ENCODE data around the gene ACVR1C.

Gene ACVR1C

DNA sequence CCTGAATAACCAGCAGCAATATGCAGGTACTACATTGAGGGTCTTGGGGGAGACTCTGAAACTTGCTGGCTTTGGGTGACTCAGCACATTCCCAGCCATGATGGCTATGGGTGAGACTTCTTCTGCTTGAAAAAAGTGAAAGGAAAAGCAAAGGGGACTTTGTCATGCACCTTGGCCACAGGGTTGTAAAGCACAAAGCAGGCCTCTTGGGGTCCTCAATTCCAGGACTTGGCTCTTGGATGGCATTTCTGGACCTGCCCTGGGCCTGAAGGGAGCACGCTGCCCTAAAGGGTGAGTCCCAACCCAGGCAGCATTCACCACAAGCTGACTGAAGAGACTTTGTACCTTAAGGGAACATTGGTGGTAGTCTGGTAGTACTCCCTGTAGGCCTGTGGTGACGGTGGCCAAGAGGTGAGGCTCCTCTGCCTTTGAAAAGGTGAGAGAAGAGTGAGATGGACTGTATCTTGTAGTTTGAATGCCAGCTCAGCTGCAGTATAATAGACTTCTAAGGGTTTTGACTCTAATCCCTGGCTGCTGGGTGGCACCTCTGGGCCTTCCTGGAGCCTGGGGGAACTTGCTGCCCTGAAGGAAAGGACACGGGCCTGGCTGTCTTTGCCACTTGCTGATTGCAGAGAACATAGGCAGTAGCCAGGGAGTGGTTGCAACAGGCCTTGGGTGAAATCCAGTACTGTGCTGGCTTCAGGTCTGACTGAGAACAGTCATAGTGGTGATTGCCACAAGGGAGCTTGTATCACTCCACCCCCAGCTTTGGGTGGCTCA, 148.3 kb downstream of the ACVR1C start:
- ATAC-seq = no peak
- TF ChIP-seq ZNF565 (CRISPR knock-in tag; conservative IDR thresholded peaks at IDR 0.05; ENCODE audit: low read depth) (no peak), PATZ1 (CRISPR knock-in tag; IDR thresholded peaks at IDR 0.05; ENCODE audit: borderline replicate concordance) (no peak), ISL1 (CRISPR knock-in tag; IDR thresholded peaks at IDR 0.05) (no peak), ZNF8 (CRISPR knock-in tag; IDR thresholded peaks at IDR 0.05) (no peak), SNAI2 (CRISPR knock-in tag; IDR thresholded peaks at IDR 0.05) (no peak), OSR1 (CRISPR knock-in tag; IDR thresholded peaks at IDR 0.05) (no peak), ZNF70 (CRISPR knock-in tag; IDR thresholded peaks at IDR 0.05) (no peak)
- TF ChIP-seq, protein P1, sequence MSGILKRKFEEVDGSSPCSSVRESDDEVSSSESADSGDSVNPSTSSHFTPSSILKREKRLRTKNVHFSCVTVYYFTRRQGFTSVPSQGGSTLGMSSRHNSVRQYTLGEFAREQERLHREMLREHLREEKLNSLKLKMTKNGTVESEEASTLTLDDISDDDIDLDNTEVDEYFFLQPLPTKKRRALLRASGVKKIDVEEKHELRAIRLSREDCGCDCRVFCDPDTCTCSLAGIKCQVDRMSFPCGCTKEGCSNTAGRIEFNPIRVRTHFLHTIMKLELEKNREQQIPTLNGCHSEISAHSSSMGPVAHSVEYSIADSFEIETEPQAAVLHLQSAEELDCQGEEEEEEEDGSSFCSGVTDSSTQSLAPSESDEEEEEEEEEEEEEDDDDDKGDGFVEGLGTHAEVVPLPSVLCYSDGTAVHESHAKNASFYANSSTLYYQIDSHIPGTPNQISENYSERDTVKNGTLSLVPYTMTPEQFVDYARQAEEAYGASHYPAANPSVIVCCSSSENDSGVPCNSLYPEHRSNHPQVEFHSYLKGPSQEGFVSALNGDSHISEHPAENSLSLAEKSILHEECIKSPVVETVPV (CRISPR knock-in tag; IDR thresholded peaks at IDR 0.05) = no peak

DNA sequence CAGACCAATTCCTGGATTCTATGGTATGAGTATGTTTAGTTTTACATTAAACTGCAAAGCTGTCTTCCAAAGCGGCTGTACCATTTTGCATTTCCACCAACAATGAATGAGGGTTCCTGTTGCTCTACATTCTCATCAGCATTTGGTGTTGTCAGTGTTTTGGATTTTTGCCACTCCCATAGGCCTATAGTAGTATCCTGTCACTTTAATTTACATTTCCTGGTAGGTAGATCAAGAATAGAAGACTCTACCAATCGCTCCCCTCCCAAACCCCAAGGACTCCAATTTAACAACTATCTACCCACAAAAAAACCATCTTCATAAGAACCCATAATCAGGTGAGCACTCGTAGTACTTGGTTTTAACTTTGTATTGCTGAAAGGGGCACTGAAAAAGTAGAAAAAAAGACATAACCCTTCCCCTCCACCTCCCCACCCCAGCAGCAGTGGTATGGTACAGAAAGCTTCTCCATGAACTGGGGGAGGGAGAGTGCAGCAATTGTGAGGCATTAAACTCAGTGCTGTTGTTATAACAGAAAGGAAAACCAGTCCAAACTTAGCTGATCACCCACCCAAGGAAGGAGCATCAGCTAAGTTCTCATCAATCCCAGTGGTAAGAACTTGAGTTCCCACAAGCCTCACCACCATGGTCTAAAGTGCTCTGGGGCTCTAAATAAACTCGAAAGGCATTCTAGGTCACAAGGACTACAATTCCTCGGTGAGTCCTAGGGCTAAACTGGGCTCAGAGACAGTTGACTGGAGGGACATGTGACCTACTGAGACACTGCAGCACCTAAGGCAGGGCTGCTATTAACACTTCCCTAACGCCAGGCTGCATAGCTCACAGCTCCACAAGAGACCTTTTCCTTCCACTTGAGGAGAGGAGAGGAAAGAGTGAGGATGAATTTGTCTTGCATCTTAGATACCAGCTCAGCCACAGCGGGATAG, 149.3 kb downstream of the ACVR1C start:
- no peak for TF ChIP-seq ZNF8 (CRISPR knock-in tag; IDR thresholded peaks at IDR 0.05)
- no peak for TF ChIP-seq ZC3H10 (CRISPR knock-in tag; IDR thresholded peaks at IDR 0.05)
- TF ChIP-seq, protein P1 (CRISPR knock-in tag; IDR thresholded peaks at IDR 0.05) = no peak
- no peak for TF ChIP-seq GLIS3 (CRISPR knock-in tag; IDR thresholded peaks at IDR 0.05)
- no peak for TF ChIP-seq ZFP3 (CRISPR knock-in tag; IDR thresholded peaks at IDR 0.05)
- no peak for ATAC-seq

- ATAC-seq = no peak
Observed at GRCh38 chr2:157477919-157478318, 150.7 kb downstream of the ACVR1C start.

More at GRCh38 chr2:157477919-157478318, 150.7 kb downstream of the ACVR1C start:
- TF ChIP-seq ZFP30 (CRISPR knock-in tag; IDR thresholded peaks at IDR 0.05) (no peak), PATZ1 (CRISPR knock-in tag; IDR thresholded peaks at IDR 0.05; ENCODE audit: borderline replicate concordance) (no peak), PPARA (CRISPR knock-in tag; IDR thresholded peaks at IDR 0.05; ENCODE audit: borderline replicate concordance) (no peak), BACH2 (CRISPR knock-in tag; IDR thresholded peaks at IDR 0.05; ENCODE audit: borderline replicate concordance) (no peak), ESRRG (CRISPR knock-in tag; IDR thresholded peaks at IDR 0.05) (no peak), ZNF565 (CRISPR knock-in tag; conservative IDR thresholded peaks at IDR 0.05; ENCODE audit: low read depth) (no peak), OSR1 (CRISPR knock-in tag; IDR thresholded peaks at IDR 0.05) (no peak), CREB5 (CRISPR knock-in tag; IDR thresholded peaks at IDR 0.05; ENCODE audit: low read depth) (no peak), ISL1 (CRISPR knock-in tag; IDR thresholded peaks at IDR 0.05) (no peak), SNAI2 (CRISPR knock-in tag; IDR thresholded peaks at IDR 0.05) (no peak), ZNF70 (CRISPR knock-in tag; IDR thresholded peaks at IDR 0.05) (no peak), RARB (CRISPR knock-in tag; IDR thresholded peaks at IDR 0.05) (no peak)
